Activated CD4-positive, alpha-beta T cell treated with anti-CD3 and anti-CD28 coated beads for 24 hours (primary cell): Measurements from ENCODE around the gene NPR3.

Source experiments
- DNase-seq, 2 donors: peaks; one replicate each; pipeline ENCODE4 v3.0.0-alpha.2; 2020; ENCODE audit warnings: low read depth in 2 of 2

Gene NPR3

GRCh38 chr5:32711681-32712480, 760 bp downstream of the NPR3 start:
- no peak for DNase-seq

GRCh38 chr5:32712481-32713360, 1.6 kb downstream of the NPR3 start:
- DNase-seq, result no peak

GRCh38 chr5:32713361-32713769, 2.2 kb downstream of the NPR3 start:
- DNase-seq, result no peak

GRCh38 chr5:32713770-32714381, 2.8 kb downstream of the NPR3 start:
- DNase-seq, result no peak

GRCh38 chr5:32714836-32715235, 3.7 kb downstream of the NPR3 start:
- DNase-seq, result no peak

- DNase-seq, result no peak
These were observed 9.2 kb downstream of the NPR3 start for GRCh38 chr5:32720300-32720699.

GRCh38 chr5:32721626-32722025, 10.5 kb downstream of the NPR3 start:
- DNase-seq, result no peak

- no peak for DNase-seq
These were observed 11.8 kb downstream of the NPR3 start for GRCh38 chr5:32722957-32723356.

GRCh38 chr5:32724526-32724925, 13.4 kb downstream of the NPR3 start:
- DNase-seq, result no peak

- DNase-seq, result no peak
These were observed 15.0 kb downstream of the NPR3 start for GRCh38 chr5:32726086-32726557.

GRCh38 chr5:32729651-32730050, 18.5 kb downstream of the NPR3 start:
- no peak for DNase-seq

GRCh38 chr5:32733590-32734340, 22.6 kb downstream of the NPR3 start:
- DNase-seq, result no peak

- no peak for DNase-seq
These were observed 23.8 kb downstream of the NPR3 start for GRCh38 chr5:32734827-32735378.

GRCh38 chr5:32735512-32735911, 24.4 kb downstream of the NPR3 start:
- no peak for DNase-seq

GRCh38 chr5:32736842-32737241, 25.7 kb downstream of the NPR3 start:
- DNase-seq, result no peak

- no peak for DNase-seq
These were observed 29.5 kb downstream of the NPR3 start for GRCh38 chr5:32740651-32741050.

- DNase-seq, result no peak
These were observed 34.2 kb downstream of the NPR3 start for GRCh38 chr5:32745317-32745716.

- no peak for DNase-seq
These were observed 41.3 kb downstream of the NPR3 start for GRCh38 chr5:32752411-32752810.

- DNase-seq, result no peak
These were observed 41.9 kb downstream of the NPR3 start for GRCh38 chr5:32753051-32753450.

- DNase-seq, result no peak
These were observed 42.6 kb downstream of the NPR3 start for GRCh38 chr5:32753765-32754164.

- DNase-seq, result no peak
These were observed 43.2 kb downstream of the NPR3 start for GRCh38 chr5:32754284-32754683.
